PFSK-1 (cell line): ENCODE measurements around the gene IRF2.

ENCODE experiments used
- POLR2AphosphoS5 ChIP-seq: IDR thresholded peaks from 2 replicates; pipeline ENCODE4 v1.6.1; 2012; ENCODE audit warnings: low read depth, mild to moderate bottlenecking, control low read depth, low read length, moderate library complexity
- REST ChIP-seq, 2 experiments: IDR thresholded peaks; 2 replicates each; pipeline versions ENCODE4 v1.6.1 to v1.8.0; 2011 to 2012; ENCODE audit warnings: low read depth in 2 of 2, low read length in 2 of 2, control low read depth in 1 of 2, inconsistent platforms in 1 of 2, mild to moderate bottlenecking in 1 of 2, moderate library complexity in 1 of 2; ENCODE audit not compliant: insufficient read depth in 1 of 2
- SIN3A ChIP-seq: IDR thresholded peaks from 2 replicates; pipeline ENCODE4 v1.6.1; 2012; ENCODE audit warnings: mild to moderate bottlenecking, low read length, moderate library complexity, borderline replicate concordance; ENCODE audit not compliant: insufficient read depth
- TAF1 ChIP-seq: IDR thresholded peaks from 2 replicates; pipeline ENCODE4 v1.6.1; 2012; ENCODE audit warnings: low read length, control low read depth, borderline replicate concordance; ENCODE audit not compliant: insufficient read depth

GRCh38 chr4:184397516-184398163, 76.7 kb downstream of the IRF2 start:
- TF ChIP-seq REST (IDR thresholded peaks at IDR 0.05; ENCODE audit: insufficient read depth in 1 of 2, low read depth in 2 of 2, low read length in 2 of 2) (no peak), TAF1 (no peak), SIN3A (no peak), POLR2AphosphoS5 (no peak)
